AG09309 (cell line): ENCODE measurements around the gene DNASE1.

Experiments
- DNase-seq: peaks from one replicate; pipeline ENCODE4 v3.0.0-alpha.2; 2010; ENCODE audit warnings: low read depth
- H3K4me3 ChIP-seq: 2 replicates; pipeline ENCODE4 v1.5.1; 2011; ENCODE audit warnings: mild to moderate bottlenecking, low read depth, low read length, moderate library complexity; ENCODE audit not compliant: control insufficient read depth
- CTCF ChIP-seq: IDR thresholded peaks from 2 replicates; pipeline ENCODE4 v1.5.1; 2011; ENCODE audit warnings: mild to moderate bottlenecking, low read depth, low read length, inconsistent platforms; ENCODE audit not compliant: insufficient read depth, control insufficient read depth; ENCODE audit errors: missing control alignments

Gene DNASE1

GRCh38 chr16:3641801-3642396 is 12.6 kb upstream of the DNASE1 start:
- no peak for TF ChIP-seq CTCF
- no peak overlapping the region for H3K4me3 ChIP-seq
- no peak for DNase-seq

GRCh38 chr16:3642397-3643094 is 11.9 kb upstream of the DNASE1 start:
- H3K4me3 ChIP-seq, result no peak overlapping the region
- no peak for DNase-seq
- no peak for TF ChIP-seq CTCF

GRCh38 chr16:3643095-3643730 is 11.3 kb upstream of the DNASE1 start:
- TF ChIP-seq CTCF, result no peak

GRCh38 chr16:3645108-3645503 is 9.4 kb upstream of the DNASE1 start:
- no peak overlapping the region for H3K4me3 ChIP-seq
- no peak for DNase-seq
- no peak for TF ChIP-seq CTCF

More at GRCh38 chr16:3643095-3643730, 11.3 kb upstream of the DNASE1 start:
- no peak overlapping the region for H3K4me3 ChIP-seq
- no peak for DNase-seq

- no peak for TF ChIP-seq CTCF
Observed at GRCh38 chr16:3645504-3646347, 8.8 kb upstream of the DNASE1 start.

GRCh38 chr16:3646348-3646920 is 8.1 kb upstream of the DNASE1 start:
- DNase-seq, result no peak
- no peak for TF ChIP-seq CTCF
- H3K4me3 ChIP-seq, result no peak overlapping the region

More at GRCh38 chr16:3645504-3646347, 8.8 kb upstream of the DNASE1 start:
- no peak overlapping the region for H3K4me3 ChIP-seq
- no peak for DNase-seq
